Fibroblast of skin of abdomen (primary cell): ENCODE results near the gene SNRPA.
A peak's percentile ranks its signal among the peaks of the same experiment; 100 is the strongest.
"Not testable (repeated sequence)": the region's sequence is repeated elsewhere in the genome, so short reads cannot be mapped to it uniquely, and the experiment has no call there.

ENCODE experiments used
- DNase-seq: peaks from one replicate; pipeline ENCODE4 v3.0.0-alpha.2; 2013

Gene SNRPA

GRCh38 chr19:40747536-40747935 is 3.5 kb upstream of the SNRPA start:
- no peak for DNase-seq

- peak; percentile 100 for DNase-seq
Observed at GRCh38 chr19:40750058-40750873, 737 bp upstream of the SNRPA start, which contains the start of gene ACTMAP. Gene ACTMAP (minus strand): TSS chr19:40750477. CDS start chr19:40749803, 674 bp downstream.

GRCh38 chr19:40752257-40752781 is 1.3 kb downstream of the SNRPA start:
- no peak for DNase-seq

GRCh38 chr19:40754611-40755247 is 3.7 kb downstream of the SNRPA start:
- peak; percentile 42 for DNase-seq

- DNase-seq = no peak
Observed at GRCh38 chr19:40755248-40755624, 4.2 kb downstream of the SNRPA start.

GRCh38 chr19:40755791-40756190 is 4.8 kb downstream of the SNRPA start:
- no peak for DNase-seq

GRCh38 chr19:40756502-40757110 is 5.6 kb downstream of the SNRPA start:
- no peak for DNase-seq

GRCh38 chr19:40758491-40758890 is 7.5 kb downstream of the SNRPA start:
- no peak for DNase-seq

- DNase-seq = no peak
Observed at GRCh38 chr19:40759352-40759751, 8.3 kb downstream of the SNRPA start.

GRCh38 chr19:40762754-40763470 is 11.9 kb downstream of the SNRPA start:
- no peak for DNase-seq

GRCh38 chr19:40763526-40763925 is 12.5 kb downstream of the SNRPA start:
- DNase-seq = no peak

- no peak for DNase-seq
Observed at GRCh38 chr19:40763963-40764362, 13.0 kb downstream of the SNRPA start.

- not testable (repeated sequence) for DNase-seq
Observed at GRCh38 chr19:40766385-40766784, 15.4 kb downstream of the SNRPA start.

- no peak for DNase-seq
Observed at GRCh38 chr19:40768869-40769268, 17.9 kb downstream of the SNRPA start.

- not testable (repeated sequence) for DNase-seq
Observed at GRCh38 chr19:40771101-40771862, 20.3 kb downstream of the SNRPA start.

- no peak for DNase-seq
Observed at GRCh38 chr19:40774916-40775631, 24.1 kb downstream of the SNRPA start, which contains the start of gene MIA. Gene MIA (plus strand): TSS chr19:40775521. CDS start chr19:40775543, 22 bp downstream.

GRCh38 chr19:40775632-40776022 is 24.6 kb downstream of the SNRPA start:
- DNase-seq = no peak

- DNase-seq = no peak
Observed at GRCh38 chr19:40776364-40776763, 25.4 kb downstream of the SNRPA start.

- peak; percentile 91 for DNase-seq
Observed at GRCh38 chr19:40776932-40777644, 26.1 kb downstream of the SNRPA start.

GRCh38 chr19:40777645-40777936 is 26.6 kb downstream of the SNRPA start:
- no peak for DNase-seq
